GM19351 (cell line): ENCODE results near the gene PARS2.
A peak's percentile ranks its signal among the peaks of the same experiment; 100 is the strongest.
"Not testable (repeated sequence)": the region's sequence is repeated elsewhere in the genome, so short reads cannot be mapped to it uniquely, and the experiment has no call there.

Source experiments
- ATAC-seq: cut with Tn5 transposase; IDR thresholded peaks from one replicate; pipeline ENCODE4 v1.9.1; 2021; ENCODE audit warnings: mild to moderate bottlenecking, moderate library complexity; ENCODE audit not compliant: unreplicated experiment

The PARS2 gene

GRCh38 chr1:54775828-54776721 is 11.8 kb upstream of the PARS2 start:
- not testable (repeated sequence) for ATAC-seq

DNA sequence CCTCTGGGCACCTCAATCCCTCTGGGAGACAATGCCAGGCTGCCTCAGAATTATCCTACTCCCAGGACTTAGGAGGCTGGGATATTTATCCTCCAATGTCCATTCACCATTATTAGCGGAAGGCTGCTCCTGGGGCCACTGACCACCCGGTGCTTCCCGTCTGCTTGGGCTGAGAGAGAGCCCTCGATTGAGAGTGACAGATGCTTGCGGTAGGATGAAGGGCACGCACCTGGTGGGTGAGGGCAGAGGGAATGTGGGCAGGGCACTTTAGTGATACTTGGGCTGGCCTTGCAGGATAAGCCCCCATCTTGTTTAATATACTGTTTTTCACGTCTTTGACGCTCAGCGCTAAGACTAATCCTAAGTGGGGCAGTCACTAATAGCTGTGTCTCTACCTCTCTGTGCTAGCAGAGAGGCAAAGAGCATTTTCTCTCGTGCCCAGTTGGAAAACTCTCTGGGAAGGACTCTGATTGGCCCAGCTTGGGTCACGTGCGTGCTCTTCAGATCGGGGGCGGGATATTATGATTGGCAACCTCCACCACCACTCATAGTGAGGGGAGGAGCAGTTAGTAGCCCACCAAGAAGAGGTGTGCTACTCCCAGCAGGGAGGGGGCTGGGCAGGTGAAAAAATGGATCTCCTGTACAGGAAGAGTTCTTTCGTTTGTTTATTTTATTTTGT is 10.6 kb upstream of the PARS2 start:
- ATAC-seq, result no peak

DNA sequence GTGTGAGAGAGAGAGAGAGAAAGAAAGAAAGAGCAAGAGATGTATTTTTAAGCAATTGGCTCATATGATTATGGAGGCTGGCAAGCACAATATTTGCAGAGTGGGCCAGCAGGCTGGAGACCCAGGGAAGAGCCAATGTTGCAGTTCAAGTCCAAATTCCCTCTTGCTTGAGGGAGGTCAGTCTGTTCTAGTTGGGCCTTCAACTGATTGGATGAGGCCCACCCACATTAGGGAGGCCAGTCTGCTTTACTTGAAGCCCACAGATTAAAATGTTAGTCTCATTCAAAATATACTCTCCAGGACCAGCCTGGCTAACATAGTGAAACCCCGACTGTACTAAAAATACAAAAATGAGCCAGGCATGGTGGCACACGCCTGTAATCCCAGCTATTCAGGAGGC is 8.6 kb upstream of the PARS2 start:
- ATAC-seq, result no peak

DNA sequence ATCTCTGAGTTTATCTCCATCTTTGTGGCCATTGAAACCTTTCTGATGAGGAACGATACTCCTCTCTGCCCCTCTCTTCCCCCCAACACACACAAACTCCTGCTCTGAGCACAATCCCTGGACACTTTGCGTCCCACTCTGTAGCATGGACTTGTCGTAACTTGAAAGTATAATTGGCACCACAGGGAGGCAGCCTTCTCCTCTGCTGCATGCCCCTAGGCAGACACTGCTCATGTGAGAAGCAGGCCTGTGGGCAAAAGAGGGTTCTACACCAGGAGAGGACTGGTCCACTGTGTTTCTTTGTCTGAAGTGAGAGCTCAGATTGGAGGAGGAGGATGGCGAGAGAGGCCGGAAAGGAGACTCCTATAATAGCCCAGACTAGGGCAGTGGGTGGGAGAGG is 3.8 kb upstream of the PARS2 start:
- no peak for ATAC-seq

DNA sequence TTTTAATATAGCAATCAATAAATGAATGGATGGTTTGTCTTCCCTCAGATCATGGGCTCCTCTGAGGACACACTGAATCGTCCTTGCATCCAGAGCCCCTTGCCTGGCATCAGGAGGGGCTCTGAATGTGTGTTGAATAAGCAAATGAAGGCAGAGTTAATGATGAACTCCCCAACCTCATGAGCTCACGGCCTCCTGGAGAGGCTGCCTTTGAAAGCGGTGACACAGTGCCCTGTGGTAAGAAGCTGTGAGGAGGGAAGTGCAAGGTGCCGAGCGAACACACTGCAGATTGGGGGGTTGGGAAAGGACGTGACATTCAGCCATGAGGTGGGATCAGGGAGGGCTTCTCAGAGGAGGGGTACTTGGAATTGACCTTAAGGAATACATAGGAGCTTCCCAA is 3.2 kb upstream of the PARS2 start:
- no peak for ATAC-seq

GRCh38 chr1:54766726-54767125 is 2.4 kb upstream of the PARS2 start:
- no peak for ATAC-seq

- peak; percentile 22 for ATAC-seq
Measured at GRCh38 chr1:54764922-54765561, 719 bp upstream of the PARS2 start.

DNA sequence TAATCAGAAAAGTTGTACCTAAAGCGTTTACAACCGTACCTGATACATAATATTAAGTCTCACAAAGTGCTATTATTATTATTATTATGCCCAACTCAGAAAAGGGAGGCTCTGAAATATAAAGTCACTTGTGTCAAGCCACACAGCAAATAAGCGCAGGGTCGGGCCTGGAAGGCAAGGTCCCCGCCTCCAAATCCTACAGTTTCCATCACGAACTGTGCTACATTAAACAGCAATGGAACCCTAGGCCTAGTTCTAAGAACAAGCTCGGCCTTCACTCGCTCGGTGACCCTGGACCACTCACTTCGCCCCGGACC is 549 bp downstream of the PARS2 start:
- no peak for ATAC-seq

DNA sequence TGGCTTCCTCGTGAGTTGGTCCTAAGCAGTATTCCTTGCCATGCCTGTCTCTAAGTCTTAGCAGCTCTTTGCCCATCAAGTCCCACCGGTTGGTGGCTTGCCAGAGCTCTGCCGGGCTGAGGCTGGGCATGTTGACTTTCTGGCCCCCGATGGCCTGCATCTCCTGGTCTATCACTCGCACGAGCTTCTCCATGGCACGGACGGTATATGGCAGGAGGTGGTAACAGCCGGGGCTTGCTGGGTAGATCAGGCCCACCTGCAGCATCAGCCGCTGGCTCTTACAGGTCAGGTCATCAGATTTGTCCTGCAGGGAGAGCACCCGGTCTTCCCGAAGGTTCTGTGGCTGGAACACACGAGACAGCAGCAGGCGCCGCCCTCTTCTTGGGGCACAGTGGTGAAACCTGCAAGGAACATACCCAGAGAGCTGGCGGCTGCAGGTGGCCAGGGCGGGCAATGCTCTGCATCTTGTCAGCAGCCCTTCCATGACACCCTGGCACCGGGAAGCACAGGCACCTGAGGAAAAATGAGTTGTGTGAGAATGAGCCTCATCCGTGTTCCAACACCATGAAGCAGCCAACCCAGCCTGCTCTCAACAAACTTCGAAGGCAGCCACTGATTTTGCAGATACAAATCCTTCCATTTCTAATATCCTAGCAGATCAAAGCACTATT is 5.5 kb downstream of the PARS2 start:
- no peak for ATAC-seq

GRCh38 chr1:54757833-54758232 is 6.5 kb downstream of the PARS2 start:
- no peak for ATAC-seq

GRCh38 chr1:54754486-54755285 is 9.6 kb downstream of the PARS2 start:
- no peak for ATAC-seq

DNA sequence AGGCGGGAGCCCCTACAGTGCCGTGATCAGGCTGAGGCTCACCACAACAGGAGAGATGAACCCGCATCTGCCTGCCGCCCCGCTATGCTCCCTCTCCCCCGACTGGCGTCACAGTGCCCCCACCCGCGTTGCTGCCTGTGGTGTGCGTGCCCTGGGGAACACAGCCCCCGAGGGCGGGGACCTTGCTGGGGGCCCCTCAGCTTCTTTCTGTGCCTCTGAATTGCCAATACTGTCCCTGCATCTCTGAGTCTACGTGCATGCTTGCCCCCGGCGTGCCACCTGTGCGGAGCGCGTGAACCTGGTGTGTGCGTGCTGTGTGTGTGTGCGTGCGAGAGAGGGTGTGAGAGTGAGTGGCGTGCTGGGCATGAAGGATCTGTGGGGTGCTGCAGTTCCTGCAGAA is 10.3 kb downstream of the PARS2 start:
- ATAC-seq, result no peak

GRCh38 chr1:54751426-54751825 is 12.9 kb downstream of the PARS2 start:
- no peak for ATAC-seq

GRCh38 chr1:54750596-54750995 is 13.7 kb downstream of the PARS2 start:
- no peak for ATAC-seq

GRCh38 chr1:54748094-54748835 is 16.1 kb downstream of the PARS2 start:
- ATAC-seq, result no peak

- ATAC-seq, result no peak
Measured at GRCh38 chr1:54745864-54746263, 18.5 kb downstream of the PARS2 start.

- no peak for ATAC-seq
Measured at GRCh38 chr1:54745274-54745673, 19.0 kb downstream of the PARS2 start.

DNA sequence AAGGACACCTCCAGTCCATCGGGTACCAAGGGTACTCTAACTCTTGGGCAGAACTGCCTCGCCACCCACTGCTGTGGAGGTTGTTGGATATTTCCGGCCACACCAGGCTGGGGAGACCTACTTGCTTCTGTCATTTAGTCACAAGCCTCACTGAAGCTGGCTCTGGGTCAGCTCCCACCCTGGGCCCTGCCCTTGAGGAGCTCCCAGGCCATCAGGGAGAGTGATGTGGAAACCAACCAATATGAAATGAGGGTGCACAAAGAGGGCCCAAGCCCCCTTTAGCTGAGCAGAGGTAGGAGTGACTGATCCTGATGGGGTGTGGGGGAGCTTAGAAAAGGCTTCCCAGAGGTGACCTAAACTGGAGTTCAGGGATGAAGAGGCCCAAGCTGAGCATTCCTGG is 19.6 kb downstream of the PARS2 start:
- no peak for ATAC-seq

DNA sequence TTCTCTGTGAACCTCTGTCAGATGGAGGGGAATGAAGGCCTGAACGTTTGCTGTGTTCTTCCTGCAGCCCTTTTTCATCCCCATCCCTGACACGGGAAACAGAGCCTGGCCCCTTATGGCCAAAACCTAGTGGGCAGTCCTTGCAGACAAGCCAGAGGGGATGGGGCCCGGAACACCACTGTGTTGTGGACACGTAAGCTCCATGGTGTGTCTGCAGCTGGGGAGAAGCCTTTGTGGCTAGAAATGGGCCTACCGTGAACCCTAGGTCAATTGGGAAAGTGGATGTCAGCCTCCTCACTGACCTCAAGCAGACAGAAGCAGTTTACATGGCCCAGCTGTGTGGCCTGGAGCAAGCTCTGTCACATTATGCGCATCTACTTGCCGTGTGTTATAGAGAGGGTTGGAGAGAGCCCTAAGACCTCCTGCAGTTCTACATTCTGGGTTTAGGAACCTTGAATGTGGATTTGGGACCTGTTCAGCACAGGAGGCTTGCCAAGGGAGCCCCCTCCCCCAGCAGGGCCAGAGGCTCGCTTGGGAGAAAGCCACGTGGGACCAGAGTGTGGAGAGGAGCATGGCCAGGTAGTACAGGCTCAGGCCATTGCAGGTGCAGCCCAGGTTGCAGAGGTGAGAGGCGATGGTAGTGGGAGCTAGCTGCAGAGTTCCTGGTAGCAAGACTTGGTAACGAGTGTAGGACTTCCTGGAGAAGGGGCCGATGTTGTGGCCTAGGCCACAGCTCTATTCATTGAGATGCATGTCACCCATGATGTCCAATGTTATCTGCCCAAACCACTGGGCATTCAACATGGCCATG is 20.7 kb downstream of the PARS2 start:
- no peak for ATAC-seq
